SKM-1 treated with dmso at 0.1 percent for 144 hours (cell line): ENCODE data around the gene SEMA3C.
"Not testable (repeated sequence)": the region's sequence is repeated elsewhere in the genome, so short reads cannot be mapped to it uniquely, and the experiment has no call there.

ENCODE experiments used
- DNase-seq: peaks from one replicate; lab custom pipeline; 2025; ENCODE audit not compliant: unreplicated experiment; lab: John Stamatoyannopoulos, UW

Gene SEMA3C

DNA sequence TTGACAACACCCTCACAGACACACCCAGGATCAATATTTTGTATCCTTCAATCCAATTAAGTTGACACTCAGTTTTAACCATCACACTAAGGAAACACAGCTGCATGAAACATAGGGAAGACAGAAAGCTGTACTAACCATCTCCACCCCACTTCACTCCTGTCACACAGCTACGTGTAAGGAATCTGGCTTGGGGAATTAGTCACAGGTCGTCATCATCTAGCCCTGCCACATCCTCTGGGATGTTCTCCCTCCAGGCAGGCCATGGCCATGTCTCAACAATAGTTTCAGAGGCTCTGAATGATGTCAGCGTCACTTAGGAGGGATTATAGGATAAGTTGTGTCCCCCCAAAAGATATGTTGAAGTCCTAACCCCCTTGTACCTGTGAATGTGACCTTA, 10.8 kb upstream of the SEMA3C start:
- DNase-seq, result no peak

DNA sequence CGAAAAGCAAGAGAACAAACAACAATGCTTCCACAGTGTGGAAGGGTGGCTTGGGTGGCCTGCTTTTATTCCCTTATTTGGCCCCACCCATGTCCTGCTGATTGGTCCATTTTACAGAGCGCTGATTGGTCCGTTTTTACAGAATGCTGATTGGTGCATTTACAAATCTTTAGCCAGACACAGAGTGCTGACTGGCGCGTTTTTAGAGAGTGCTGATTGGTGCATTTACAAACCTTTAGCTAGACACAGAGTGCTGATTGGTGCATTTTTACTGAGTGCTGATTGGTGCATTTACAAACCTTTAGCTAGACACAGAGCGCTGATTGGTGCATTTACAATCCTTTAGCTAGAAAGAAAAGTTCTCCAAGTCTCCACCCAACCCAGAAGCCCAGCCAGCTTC, 8.1 kb upstream of the SEMA3C start:
- DNase-seq, result not testable (repeated sequence)

DNA sequence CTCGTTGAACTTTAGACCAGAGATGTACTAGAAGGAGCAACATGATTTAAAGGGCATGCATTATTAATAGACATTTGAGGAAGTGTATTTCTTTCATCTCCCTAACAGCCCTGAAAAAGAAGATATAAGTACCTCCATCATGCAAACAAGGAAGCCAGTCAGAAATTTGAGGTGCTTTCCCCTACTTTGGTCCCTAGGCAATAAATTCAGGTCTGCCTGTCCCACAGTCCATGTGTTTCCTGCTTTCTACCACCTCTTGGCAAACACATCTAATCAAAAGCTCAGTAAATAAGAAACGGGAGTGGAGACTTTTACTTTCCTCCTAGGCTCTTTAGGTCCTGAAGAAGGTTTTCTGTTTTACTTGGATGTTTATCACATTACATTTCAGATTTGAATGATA, 5.2 kb upstream of the SEMA3C start:
- no peak for DNase-seq

DNA sequence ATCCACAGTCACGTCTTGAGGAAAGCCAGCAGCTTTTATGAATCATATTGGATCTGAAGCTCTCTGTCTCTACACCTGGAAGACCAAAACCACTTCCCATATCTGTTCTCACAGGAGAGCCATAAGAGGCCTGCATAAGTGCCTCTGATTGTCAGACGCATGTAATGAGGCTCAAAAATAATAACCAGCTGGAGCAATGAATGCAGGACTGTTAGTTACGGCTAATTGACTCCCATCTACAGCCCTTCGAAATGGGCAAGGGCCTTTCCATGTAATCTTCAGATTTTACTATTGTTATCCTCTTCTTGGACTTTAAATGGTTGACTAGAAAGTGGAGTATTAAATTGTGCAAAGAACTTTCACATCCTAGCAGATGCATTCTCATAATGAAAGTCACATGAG, 4.4 kb upstream of the SEMA3C start:
- no peak for DNase-seq

DNA sequence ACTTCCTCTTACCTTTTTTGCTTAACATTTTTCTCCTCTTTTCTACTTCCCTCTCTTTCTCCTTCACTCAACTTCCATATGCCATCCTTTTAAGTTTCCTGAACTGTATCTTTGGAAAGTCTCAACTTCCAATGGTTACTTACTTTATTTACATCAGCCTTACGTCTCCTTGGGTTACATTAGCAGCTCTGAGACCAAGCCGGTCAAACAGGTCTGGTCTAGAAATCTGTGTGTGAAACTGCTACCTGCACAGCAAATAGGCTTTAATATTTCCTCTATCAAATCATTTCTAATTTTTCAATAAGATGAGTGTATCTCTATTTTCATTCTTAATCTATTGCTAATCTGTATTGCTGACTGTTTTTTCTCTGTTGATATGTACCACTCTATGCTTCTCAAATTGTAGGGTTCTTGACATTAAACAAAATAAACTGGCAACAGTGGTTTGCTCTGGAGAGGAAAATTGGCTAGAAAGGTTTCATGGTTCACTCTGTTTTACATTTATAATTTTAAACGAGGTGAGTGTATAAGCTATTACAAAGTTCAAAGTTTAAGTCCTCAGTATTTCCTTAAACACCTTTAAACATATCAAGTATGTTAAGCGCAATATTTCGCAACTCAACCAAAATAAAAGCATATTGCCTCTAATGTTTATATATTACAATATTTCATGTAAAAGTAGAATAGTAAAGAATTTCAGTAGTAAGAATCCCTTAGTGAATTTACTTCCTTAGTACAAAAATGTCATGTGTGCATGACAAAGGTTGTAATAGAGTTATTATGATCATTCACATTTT, 3.6 kb upstream of the SEMA3C start:
- no peak for DNase-seq

DNA sequence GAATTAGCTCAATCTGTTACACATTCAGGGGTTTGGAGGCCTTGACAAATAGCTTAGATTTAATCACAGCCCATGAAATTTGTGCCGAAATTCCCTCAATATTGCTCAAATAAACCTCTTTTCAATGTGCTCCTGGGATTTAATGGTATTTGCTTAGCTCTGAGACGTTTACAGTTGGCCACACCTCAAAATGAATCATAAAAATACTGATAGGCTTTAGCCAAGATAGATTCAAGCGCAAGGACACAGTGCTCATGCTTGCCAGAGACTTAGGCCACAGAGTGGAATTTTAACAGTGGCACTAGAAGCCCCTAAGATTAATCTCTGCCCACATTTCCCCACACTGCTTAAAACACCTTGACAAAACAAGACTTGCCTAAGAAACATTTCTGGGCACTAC, 2.3 kb upstream of the SEMA3C start:
- no peak for DNase-seq

DNA sequence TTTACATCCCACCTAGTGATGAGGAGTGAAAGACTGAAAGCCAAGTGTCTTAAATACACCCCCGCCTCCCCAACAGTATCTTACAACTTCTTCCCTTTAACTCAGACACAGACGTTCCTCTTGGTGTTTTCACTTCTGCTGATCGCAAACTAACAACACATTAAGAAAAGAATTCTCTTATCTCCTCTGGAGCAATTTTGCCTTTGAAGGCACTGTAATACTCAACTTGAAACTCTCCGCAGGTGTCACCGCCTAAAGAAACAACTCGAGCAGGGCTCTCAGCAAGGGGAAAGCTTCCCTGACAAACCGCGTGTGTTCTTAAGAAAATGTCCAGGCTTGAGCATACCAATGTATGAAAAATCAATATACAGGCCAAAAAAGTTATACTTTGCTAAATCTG, 452 bp downstream of the SEMA3C start:
- no peak for DNase-seq

DNA sequence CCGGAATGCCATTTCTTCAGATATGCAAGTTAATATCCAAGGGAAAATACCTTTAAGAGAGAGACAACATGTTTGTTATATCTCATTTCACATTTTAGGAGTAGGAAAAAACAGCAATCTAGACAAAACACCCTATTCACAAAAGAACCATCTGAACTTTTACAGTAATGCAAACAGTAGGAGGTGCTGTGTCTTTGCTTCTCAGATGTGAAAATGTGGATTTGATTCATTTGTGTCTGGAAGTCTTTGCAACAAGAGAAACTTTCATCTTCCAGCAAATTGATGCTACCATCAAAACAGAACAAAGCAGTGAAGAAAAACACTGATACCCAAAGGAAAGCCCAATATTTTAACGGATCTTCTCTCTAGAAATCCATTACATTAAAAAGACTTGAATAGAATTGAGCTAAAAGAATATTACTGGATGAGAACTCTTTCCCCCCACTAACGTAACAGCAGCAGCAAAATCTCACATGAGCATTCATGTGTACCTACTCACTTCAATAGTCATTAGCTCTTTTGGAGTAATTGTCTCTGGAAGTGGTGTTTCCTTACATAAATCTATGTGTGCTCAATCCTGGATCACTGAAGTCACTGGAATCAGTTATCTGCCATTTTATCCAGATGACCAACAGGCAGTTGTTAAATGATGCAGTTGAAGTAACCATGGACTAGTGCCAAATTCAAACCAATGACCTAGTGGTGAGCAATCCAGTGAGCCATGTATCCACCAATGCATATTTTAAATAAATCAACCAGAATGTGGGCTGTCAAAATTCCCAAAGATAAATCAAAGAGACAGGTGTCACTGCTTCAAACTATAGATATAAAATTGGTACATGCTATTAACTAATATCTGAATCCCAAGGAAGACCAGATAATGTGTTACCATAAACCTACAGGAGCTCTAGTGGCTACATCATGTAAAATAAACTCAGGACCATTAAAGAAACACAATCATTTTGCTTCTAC, 1.8 kb downstream of the SEMA3C start:
- no peak for DNase-seq

DNA sequence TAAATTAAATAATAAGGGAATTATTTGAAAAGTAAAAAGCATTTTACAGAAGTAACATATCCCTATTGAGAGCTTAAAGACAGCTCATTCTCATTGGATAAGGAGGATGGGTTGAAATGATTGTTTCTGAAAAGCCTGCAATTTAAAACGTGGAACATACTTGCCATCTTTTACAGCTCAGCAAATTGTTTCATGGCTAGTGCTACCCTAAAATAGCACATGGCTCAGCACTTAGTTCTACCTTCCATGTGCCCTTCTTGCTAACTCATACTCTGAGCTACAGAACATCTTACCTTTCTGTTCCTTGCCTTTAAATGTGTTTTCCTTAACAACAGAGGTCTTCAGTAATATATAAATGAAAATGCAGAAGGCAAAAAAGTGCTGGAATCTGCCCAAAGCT, 8.6 kb downstream of the SEMA3C start:
- no peak for DNase-seq

DNA sequence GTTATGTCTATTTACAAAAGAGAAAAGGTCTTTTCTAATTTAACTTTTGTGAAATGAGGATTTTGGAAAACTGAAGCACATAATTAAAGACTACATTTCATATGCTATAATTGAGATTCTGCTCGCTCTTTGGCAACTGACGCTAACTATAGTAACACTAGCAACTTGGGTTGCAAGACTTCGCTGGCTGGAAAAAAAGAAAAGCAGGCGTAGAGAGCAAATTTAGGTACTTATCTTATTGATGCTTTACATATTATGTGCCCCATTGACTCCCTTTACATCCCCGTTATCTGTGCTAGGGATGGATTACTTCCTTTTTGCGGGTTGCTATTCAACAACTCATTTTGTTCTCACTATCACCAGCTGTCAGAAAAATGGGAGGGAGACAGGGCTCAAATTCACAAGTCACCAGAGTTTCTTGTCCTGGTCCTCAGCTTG, 10.5 kb downstream of the SEMA3C start:
- no peak for DNase-seq

DNA sequence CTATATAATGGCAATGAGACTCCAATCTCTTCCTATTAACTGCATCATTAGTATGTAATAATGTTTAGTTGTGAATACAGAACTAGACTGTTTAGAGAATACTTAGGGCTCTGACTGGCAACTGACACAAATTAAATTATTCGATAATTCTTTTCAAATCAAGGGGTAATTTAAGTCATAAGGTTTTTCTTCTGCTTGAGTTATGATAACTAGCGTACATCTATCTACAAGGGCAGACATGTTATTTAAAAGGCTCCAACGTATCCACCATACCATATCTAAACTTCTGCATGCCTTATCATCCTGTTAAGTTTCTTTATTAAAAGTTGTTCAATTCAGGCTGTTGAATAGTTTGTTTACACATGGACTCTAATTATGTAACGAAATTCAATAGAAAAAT, 11.2 kb downstream of the SEMA3C start:
- DNase-seq, result no peak

DNA sequence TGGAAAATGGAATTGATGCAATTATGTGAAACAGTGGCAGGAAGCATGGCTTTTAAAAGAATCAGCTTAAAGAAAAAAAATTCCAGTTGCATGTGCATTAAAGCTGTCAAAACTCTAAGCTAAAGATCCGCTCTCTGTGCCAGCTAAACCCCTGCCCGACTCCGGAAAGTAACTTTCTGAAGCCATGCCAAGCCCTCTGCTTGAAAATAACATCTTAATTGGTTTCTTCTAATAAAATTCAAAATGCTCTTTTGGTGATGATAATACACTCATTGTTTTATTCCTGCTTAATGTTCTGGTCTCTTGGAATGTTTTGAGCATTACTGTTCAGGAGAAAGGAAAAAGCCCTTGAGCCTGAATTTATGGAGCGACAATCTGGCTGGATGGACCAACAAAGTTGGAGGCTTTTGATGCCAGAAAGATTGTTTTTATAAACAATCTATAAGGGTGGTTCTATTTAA, 11.7 kb downstream of the SEMA3C start:
- DNase-seq, result no peak

DNA sequence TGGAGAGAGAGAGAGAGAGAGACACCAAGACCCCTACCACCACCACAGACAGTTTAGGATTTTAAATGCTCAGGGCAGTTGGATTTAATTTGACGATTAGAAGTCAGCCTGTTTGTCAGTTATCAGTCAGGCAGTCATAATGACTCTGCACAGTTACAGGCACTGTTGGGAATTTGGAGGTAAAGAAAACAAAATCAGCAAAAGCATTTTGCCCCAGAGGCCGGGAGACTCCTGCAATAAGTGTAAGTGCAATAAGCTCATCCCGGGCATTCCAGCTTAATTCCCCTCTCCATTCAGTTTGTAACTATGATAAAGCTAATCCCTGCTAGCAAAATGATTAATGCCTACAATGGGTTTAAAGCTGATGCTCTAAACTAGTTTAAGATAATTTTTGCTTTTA, 13.5 kb downstream of the SEMA3C start:
- DNase-seq, result no peak

DNA sequence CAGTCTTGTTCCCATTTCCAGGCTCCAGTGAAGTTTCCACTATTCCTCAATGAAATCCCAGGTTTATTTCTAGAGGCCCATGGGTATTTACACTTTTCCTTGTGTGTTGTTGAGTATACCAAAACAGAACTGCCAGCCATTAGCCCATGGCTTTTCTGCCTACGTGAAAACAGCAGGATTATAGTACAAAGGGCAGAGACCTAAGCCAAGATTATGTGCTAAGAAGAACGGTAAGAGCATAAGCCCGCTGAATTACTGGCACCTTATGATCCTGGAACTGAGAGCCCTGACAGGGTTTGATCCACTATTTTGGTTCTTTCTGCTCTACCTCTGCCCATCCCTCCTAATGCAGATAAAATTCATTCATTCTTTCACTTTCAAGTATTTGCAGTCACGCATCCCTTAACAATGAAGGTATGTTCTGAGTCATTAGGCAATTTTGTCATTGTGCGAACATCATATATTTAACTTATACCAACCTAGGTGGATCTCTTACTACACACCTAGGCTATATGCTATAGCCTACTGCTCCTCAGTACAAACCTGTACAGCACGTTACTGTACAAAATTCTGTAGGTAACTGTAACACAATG, 16.0 kb downstream of the SEMA3C start:
- no peak for DNase-seq

DNA sequence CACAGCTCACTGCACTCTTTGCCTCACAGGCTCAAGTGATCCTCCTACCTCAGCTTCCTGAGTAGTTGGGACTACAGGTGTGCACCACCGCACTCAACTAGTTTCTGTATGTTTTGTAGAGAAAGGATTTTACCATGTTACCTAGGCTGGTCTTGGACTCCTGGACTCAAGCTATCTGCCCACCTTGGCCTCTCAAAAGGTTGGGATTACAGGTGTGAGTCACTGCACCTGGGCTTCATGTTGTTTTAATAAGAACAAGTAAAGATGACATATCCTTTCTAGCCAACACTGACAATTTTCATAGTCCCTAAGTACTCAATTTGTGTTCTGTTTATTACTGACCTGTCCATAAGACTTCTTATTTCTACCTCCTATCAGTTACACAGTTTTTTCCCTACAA, 16.8 kb downstream of the SEMA3C start:
- no peak for DNase-seq

DNA sequence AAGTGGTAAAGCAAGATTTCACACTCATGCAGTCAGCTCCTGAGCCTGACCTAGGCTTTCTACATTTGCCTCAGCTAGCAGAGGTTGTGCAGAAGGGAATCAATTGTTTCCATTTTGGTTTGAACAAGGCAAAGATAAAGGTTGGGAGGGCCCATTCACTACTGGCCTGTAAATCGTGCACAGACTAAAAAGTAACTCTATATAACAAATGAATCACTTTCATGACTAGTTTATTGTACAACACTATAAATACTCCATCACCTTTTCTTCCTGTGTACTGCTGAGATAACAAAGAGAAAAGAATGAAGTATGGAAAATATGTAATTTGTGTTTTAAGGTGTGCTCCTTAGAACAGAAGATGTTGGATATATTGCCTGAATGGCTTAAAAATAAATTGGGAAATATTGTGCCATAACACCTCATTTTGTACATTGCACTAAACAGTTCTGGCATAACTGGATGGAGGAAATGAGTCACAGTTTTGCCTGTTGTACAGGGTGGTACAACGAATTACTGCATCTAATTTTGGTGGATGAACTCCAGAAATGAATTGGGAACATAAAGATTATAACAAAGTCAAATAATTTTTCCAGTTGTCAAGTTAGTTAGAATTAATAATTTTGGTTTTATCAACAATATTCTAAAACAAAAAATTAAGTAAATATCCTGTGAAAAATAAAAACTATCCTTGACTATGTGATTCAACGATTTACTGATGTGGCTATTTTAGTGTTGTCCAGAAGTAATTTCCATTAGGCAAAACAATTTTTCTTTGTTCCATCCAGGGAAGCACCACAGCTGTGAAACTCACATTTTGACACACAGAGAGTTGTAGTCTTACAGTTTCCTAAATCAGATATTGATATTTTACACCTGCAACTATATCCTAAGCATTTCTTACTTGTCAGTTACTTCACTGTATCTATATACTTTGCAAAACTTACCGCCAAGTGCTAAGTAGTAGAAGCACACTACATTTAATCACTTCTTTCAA, 18.0 kb downstream of the SEMA3C start:
- no peak for DNase-seq

DNA sequence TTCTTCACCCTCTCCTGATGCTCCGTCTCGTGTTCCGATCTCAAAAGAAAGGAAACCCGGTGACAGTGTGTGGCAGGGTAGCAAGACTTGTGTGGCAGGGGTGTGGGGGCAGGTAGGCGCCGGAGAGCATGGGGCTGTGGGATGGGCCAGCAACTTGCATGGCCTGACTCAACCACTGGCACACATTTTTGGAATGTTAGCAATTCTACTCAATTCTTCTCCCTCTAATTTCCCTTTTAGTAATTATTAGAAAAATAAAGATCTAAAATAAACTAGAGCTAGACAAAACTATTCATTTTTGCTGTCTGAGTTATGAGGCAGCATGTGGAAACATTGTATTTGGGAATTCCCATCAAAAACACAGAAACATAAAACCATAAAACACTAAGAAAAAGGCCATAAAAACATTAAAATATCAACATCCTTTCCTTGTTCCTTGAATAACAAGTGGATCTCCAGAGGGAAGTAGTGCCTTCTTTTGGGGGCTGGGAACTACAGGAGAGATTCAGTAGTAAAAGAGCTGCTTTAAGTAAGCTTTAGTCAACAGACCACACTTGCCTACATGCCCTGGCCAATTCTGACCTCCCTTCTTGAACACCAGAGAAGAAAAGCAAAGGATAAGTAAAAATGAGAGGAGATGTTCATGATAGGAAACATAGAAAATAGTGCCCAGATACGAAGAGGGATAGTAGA, 21.8 kb downstream of the SEMA3C start:
- no peak for DNase-seq

DNA sequence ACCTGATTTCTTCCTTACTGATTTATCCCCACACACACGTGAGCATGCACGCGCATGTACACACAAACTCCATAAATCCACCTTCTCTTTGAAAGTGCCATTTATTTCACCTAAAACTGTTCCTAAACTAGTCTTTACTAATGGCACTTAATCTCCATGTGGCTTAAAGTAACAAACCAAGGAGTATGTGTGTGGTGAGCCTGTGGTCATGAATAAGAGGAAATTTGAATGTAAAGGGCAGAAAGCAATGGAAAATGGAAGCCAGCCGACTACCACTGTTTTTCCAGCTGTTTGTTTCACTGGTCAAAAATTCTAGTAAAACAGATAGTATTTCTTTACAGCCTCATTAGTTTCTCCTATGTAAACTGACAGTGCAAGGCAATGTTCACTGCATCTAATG, 23.8 kb downstream of the SEMA3C start:
- DNase-seq, result no peak

DNA sequence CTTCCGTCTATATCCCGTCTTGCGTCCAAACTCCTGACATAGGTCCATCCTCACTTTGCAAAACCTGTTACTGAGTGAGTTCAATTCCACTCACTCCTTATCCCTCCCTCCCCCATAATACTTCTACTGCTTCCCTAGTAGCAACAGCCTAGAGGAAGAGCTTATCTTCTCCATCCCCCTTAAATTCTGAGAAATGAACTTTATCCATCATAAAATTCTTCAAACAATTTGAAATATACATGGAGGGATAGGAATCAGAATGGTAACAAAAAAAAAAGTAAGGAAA, 27.6 kb downstream of the SEMA3C start:
- DNase-seq, result no peak
